ENCODE measurements around the gene MTF2.
A peak's percentile ranks its signal among the peaks of the same experiment; 100 is the strongest.

Gene MTF2

DNA sequence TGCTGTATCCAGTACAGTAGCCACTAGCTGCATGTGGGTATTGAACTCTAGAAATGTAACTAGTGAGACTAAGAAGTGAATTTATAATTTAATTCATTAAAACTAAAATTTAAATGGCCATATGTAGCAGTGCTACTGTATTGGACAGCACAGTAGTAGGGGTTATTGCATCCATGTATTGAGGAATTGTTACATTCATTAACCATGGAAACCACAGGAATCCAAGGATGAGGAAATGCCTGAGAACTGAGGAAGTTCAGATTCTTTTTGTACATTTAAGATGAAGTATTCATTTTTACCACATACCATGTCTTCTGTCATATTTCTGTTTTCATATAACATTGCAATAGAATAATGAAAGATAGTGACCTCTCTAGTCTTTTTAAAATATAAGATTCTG is 2.6 kb downstream of the MTF2 start:
- peak overlapping the region; percentile 89; the same call in 1 of the 2 replicates for H3K4me3 ChIP-seq (ENCODE audit: low read length)
- no peak overlapping the region for H2AFZ ChIP-seq (ENCODE audit: low read depth, low read length)
- no peak overlapping the region for H3K27ac ChIP-seq (ENCODE audit: low read length)
- H3K9ac ChIP-seq (ENCODE audit: low read length), result no peak overlapping the region
- TF ChIP-seq EZH2phosphoT487 (IDR thresholded peaks at IDR 0.05; ENCODE audit: low read depth), result no peak
- TF ChIP-seq, protein P1, sequence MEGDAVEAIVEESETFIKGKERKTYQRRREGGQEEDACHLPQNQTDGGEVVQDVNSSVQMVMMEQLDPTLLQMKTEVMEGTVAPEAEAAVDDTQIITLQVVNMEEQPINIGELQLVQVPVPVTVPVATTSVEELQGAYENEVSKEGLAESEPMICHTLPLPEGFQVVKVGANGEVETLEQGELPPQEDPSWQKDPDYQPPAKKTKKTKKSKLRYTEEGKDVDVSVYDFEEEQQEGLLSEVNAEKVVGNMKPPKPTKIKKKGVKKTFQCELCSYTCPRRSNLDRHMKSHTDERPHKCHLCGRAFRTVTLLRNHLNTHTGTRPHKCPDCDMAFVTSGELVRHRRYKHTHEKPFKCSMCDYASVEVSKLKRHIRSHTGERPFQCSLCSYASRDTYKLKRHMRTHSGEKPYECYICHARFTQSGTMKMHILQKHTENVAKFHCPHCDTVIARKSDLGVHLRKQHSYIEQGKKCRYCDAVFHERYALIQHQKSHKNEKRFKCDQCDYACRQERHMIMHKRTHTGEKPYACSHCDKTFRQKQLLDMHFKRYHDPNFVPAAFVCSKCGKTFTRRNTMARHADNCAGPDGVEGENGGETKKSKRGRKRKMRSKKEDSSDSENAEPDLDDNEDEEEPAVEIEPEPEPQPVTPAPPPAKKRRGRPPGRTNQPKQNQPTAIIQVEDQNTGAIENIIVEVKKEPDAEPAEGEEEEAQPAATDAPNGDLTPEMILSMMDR (IDR thresholded peaks at IDR 0.05; ENCODE audit: low read depth, low read length), result no peak
- peaks cover 81% of the 10 kb centered on the region for H3K79me2 ChIP-seq (ENCODE audit: low read length)
- no peaks in the 10 kb centered on the region for H3K27me3 ChIP-seq (ENCODE audit: low read depth, low read length)
- peak overlapping the region; percentile 93 for H3K4me2 ChIP-seq (ENCODE audit: low read length)
- no peaks in the 10 kb centered on the region for H3K9me3 ChIP-seq (ENCODE audit: insufficient read depth, low read length)
- peaks cover 14% of the 10 kb centered on the region for H3K4me1 ChIP-seq (ENCODE audit: low read length)
- peaks cover 33% of the 10 kb centered on the region for H3K36me3 ChIP-seq (replicated peaks; ENCODE audit: low read depth, low read length)
- peaks cover 50% of the 10 kb centered on the region for H4K20me1 ChIP-seq (ENCODE audit: insufficient read depth, low read length)

DNA sequence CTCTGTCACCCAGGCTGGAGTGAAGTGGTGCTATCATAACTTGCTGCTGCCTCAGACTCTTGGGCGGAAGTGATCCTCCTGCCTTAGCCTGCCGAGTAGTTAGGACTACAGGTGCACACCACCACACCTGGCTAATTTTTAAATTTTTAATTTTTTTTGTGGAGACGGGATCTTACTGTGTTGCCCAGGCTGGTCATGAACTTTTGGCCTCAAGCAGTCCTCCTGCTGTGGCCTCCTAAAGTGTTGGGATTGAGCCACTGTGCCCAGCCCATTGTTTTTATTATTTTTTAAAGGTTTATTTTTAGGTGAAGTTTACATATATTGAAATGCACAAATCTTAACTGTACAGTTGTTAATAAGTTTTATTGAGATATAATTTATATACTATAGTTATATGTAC is 3.2 kb downstream of the MTF2 start:
- Histone ChIP-seq H3K9me3 (ENCODE audit: insufficient read depth, low read length) (no peaks in the 10 kb centered on the region), H3K4me1 (ENCODE audit: low read length) (peaks cover 18% of the 10 kb centered on the region), H3K36me3 (replicated peaks; ENCODE audit: low read depth, low read length) (peaks cover 37% of the 10 kb centered on the region), H3K27me3 (ENCODE audit: low read depth, low read length) (no peaks in the 10 kb centered on the region), H3K27ac (ENCODE audit: low read length) (no peak overlapping the region), H3K4me2 (ENCODE audit: low read length) (no peak overlapping the region), H3K79me2 (ENCODE audit: low read length) (peaks cover 87% of the 10 kb centered on the region), H4K20me1 (ENCODE audit: insufficient read depth, low read length) (peaks cover 55% of the 10 kb centered on the region), H2AFZ (ENCODE audit: low read depth, low read length) (no peak overlapping the region), H3K4me3 (ENCODE audit: low read length) (no peak overlapping the region), H3K9ac (ENCODE audit: low read length) (no peak overlapping the region)
- TF ChIP-seq, protein P1 (IDR thresholded peaks at IDR 0.05; ENCODE audit: low read depth, low read length), result no peak
- TF ChIP-seq EZH2phosphoT487 (IDR thresholded peaks at IDR 0.05; ENCODE audit: low read depth), result no peak

- Histone ChIP-seq H3K36me3 (replicated peaks; ENCODE audit: low read depth, low read length) (peaks cover 43% of the 10 kb centered on the region), H3K4me3 (ENCODE audit: low read length) (no peak overlapping the region)
Measured at GRCh38 chr1:93083979-93084378, 4.9 kb downstream of the MTF2 start.

GRCh38 chr1:93087532-93087931 is 8.4 kb downstream of the MTF2 start:
- Histone ChIP-seq H3K9ac (ENCODE audit: low read length) (no peak overlapping the region), H3K9me3 (ENCODE audit: insufficient read depth, low read length) (no peaks in the 10 kb centered on the region), H3K4me3 (ENCODE audit: low read length) (no peak overlapping the region), H3K4me2 (ENCODE audit: low read length) (no peak overlapping the region), H3K36me3 (replicated peaks; ENCODE audit: low read depth, low read length) (peaks cover 48% of the 10 kb centered on the region), H3K4me1 (ENCODE audit: low read length) (peaks cover 10% of the 10 kb centered on the region; the same call in 1 of the 2 replicates), H4K20me1 (ENCODE audit: insufficient read depth, low read length) (peaks cover 66% of the 10 kb centered on the region), H2AFZ (ENCODE audit: low read depth, low read length) (no peak overlapping the region), H3K79me2 (ENCODE audit: low read length) (peaks cover 97% of the 10 kb centered on the region), H3K27me3 (ENCODE audit: low read depth, low read length) (no peaks in the 10 kb centered on the region), H3K27ac (ENCODE audit: low read length) (no peak overlapping the region)
- TF ChIP-seq, protein P1 (IDR thresholded peaks at IDR 0.05; ENCODE audit: low read depth, low read length), result no peak
- no peak for TF ChIP-seq EZH2phosphoT487 (IDR thresholded peaks at IDR 0.05; ENCODE audit: low read depth)

More at GRCh38 chr1:93083979-93084378, 4.9 kb downstream of the MTF2 start:
- H4K20me1 ChIP-seq (ENCODE audit: insufficient read depth, low read length), result peaks cover 65% of the 10 kb centered on the region
- H3K4me2 ChIP-seq (ENCODE audit: low read length), result no peak overlapping the region
- no peak overlapping the region for H3K9ac ChIP-seq (ENCODE audit: low read length)
- no peak overlapping the region for H3K27ac ChIP-seq (ENCODE audit: low read length)
- no peak overlapping the region for H2AFZ ChIP-seq (ENCODE audit: low read depth, low read length)
- peaks cover 98% of the 10 kb centered on the region for H3K79me2 ChIP-seq (ENCODE audit: low read length)
- no peaks in the 10 kb centered on the region for H3K9me3 ChIP-seq (ENCODE audit: insufficient read depth, low read length)
- peaks cover 18% of the 10 kb centered on the region for H3K4me1 ChIP-seq (ENCODE audit: low read length)
- H3K27me3 ChIP-seq (ENCODE audit: low read depth, low read length), result no peaks in the 10 kb centered on the region
- TF ChIP-seq, protein P1 (IDR thresholded peaks at IDR 0.05; ENCODE audit: low read depth, low read length), result no peak
- no peak for TF ChIP-seq EZH2phosphoT487 (IDR thresholded peaks at IDR 0.05; ENCODE audit: low read depth)

Measured in OCI-LY3 (cell line).